NCI-H2171 treated with DMSO at 0.1 percent for 48 hours (cell line): Measurements from ENCODE around the gene C19orf81.
A peak's percentile ranks its signal among the peaks of the same experiment; 100 is the strongest.

ENCODE experiments used
- DNase-seq: peaks from one replicate; lab custom pipeline; 2025; lab: John Stamatoyannopoulos, UW

Gene C19orf81

DNA sequence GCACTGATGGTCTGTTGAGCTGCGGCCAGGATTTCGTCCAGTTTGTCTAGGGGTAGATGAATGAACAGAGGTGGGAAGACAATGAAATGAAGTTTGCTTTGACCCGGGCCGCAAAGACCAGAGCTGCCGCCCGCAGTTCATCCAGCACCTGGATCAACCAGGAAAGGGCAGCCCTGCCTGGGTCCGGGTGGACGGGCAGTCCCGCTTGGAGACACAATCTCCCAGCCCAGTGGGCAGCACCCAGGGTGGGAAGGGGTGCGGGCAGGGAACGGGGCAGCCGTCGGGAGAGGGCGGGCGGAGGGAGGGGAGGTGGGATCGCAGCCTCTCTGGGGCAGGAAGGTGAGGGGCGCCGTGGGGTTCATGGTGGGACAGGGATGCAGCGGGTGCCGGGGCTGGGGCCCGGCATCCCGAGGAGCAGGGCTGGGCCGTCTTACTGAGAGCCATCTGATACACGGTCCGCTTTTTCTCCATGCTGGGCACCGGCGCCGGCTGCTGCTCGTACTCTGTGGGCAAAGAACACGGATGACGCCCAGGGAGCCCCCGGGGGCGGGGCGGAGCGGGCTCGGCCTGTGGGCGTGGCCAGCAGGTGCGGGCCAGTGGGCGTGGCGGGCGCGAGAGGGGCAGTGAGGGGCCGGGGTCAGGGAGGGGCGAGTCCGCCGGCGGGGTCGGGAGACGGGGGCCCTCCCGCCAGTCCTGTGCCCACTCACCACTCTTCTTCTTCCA, 37.2 kb downstream of the C19orf81 start:
- DNase-seq, result no peak

DNA sequence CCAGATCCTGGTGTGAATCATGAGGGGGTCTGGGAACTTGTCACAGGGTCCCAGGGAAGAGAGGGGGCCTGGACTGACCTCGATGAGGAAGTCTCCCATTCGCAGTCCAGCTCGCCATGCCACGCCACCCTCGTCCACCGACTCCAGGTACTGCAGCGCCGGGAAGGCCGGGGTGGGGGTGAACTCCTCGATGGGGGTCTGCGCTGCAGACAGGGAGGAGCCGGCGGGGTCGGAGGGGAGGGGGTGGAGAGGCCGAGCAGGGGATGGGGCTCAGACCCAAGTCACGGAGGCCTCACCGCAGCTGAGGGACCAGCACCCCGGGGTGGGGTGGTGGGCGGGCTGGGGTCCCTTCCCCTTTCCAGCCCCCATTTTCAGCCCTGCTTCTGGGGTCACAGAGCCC, 39.5 kb downstream of the C19orf81 start:
- no peak for DNase-seq

DNA sequence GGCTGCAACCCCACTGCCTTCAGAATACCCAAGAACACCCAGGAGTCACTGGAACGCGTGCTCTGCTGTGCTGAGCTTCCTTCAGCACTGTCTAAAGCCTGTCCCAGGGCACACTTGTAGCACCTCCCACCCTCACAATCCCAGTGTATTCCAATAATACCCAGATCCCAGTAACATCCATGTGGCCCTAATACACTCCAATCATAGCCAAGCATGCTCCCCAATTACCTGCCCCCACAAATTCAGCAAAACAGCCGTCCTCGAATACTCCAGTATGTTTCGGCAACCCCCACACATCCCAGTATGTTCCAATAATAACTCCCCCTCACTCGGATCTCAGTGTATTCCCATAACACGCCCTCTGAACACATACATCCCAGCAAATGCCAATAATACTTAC, 41.2 kb downstream of the C19orf81 start:
- DNase-seq, result no peak

DNA sequence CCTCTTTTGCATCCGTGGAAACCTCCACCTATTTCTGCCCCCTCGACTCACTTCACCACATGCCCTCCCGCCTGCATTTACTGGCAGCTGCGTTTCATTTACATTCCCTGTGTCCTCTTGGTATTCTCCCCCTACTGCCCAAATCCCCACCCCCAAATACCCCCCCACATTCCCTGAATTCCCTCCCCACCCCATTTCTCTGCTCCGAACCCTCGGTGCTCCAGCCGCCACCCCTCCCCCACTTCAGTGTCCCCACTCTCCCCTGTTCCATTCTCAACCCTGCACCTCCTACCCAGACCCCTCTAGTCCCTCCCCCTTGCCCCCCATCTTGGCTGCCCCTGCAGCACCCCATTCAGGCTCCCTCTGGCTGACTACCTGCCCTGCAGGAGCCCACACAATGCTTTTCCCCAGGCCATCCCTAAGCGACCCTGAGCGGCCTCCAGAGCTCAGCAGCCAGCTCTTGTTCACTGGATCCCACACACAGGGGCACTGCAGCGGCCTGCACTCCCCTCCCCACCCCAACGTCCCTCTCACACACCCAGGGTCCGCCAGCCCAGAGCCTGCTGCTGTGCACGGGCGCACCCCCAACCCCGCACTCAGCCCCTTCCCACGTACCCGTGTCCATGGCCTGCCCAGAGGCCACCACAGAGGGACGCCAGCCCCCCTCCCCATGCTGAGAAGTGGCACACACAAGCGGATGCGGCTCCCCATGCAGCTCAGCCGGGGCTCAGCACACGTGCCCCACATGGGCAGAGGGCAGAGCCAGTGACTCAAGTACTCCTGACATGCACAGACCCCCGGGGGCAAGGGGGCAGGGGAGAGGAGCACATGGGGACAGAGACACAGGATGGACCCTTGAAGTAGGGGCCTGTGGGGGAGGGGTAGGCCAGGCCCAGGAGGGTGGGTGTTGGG, 44.1 kb downstream of the C19orf81 start:
- no peak for DNase-seq

DNA sequence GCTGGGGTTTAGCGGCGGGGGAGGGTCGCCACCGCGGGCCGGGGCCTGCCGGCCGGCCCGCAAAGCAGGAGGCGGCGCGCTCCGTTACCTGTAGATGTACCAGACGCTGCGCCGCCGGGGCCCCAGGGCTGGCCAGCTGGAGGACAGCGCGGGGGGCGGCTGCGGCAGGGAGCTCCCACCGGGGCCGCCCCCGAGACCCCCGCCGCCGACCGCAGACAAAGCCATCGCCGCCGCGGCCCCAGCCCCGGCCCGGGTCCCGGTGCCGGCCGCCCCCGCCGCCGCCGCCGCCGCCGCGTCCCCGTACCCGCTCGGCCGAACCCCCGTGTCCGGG, 45.5 kb downstream of the C19orf81 start:
- DNase-seq, result no peak

DNA sequence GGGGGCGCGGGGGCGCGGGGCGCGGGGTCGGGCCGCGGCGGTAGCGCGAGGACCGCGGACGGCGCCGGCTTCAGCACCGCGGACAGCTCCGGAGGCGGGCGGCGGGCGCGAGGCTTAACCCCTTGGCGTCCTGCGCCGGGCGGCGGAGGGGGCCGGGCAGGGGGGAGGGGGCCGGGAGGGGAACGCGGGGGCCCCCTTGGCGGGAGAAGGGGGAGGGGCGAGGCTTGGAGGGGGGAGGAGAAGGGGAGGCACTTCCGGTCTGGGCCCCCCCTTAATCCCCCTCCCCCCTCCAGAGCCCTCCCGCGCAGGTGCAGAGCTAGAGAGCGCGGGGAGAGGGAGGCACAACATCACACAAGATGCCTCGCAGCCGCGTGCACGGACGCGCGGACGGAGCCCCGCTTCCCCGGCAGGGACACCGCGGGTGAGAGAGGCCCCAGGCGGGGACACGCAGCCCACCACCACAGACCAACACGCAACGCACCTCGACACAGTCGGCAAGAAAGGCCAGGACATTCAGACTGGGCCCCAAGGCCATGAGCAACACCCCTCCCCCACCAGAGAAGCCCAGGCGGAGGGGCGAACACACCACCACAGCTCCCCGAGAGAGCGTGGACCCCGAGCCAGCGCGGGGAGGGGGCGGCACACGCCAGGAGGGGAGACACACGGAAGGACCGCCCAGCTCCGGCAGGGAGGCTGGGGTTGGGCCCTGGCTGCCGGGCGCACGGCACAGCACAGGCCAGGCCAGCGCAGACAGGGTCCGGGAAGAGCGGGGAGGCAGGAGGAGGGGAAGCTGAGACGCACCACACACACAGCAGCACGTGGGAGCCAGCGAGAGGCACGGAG, 46.2 kb downstream of the C19orf81 start:
- peak; percentile 83 for DNase-seq

DNA sequence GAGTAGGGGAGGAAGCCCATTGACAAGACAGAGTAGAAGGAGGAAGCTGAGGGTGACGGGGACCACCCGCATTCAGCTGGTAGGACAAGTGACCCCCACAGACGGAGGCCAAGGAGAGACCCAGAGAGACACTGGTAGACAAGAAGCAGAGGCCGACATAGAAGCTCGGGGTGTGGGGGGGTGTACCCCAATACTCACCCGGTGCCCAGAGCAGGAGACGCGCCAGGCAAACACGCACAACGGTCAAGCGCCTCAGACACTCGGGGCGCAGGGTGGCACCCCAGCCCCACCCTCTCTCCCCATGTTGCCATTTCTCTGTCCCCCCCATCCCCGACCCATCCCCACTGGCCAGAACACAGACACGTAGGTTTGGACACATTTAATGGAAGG, 46.8 kb downstream of the C19orf81 start:
- DNase-seq, result no peak

DNA sequence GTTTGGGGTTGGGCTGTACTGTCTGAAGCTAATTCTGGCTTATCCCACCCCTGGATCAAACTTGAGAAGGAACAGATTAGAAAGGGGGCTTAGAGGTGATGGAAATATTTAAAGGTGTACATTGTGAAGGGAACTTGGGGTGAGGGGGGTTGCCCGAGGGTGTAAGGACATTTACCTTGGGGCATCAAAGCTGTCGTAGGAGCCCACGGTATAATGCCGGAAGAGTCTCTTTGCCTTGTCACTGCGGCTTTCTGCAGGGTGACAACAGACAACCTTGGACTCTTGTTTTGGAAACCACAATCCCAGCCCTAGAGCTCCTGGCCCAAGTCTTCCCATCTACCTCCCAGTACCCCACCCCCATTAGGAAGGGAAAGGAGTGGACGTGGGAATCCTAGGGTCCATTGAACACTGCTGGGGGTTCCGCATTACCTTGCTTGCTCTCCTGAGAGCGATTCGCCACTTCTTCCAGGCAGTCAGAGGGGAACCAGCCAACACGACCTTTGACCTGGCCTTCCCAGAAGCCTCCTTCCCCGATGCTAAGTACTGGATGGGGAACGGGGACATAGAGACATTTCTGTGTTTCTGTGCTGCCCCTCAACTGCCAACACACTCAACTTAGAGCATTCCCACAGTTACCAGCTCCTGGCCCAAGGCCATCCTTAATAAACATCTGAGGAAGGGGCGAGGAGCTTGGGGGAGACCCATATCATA, 48.3 kb downstream of the C19orf81 start:
- no peak for DNase-seq

DNA sequence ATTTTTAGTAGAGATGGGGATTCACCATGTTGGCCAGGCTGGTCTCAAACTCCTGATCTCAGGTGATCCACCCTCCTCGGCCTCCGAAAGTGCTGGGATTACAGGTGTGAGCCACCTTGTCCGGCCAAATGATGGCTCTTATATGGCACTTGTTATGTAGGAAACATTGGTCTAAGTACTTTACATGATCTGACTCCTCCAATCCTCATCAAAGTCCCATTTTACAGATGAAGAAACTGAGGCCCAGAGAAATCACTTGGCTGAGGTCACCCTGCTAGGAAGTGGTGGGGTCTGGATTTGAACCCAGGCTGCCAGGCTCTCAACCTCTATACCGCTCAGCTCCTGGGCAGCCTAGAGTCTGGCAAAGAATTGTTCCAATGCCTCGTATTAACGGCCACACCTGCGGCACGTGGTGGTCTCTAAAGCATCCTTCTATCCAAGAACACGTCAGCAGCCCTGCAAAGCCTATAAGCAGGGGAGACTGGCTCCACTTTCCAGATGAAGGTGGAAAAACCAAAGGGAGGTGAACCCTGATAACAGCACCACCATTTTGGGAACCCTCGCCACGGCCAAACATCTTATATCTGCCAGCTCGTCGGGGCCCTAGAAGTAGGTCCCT, 52.2 kb downstream of the C19orf81 start:
- no peak for DNase-seq

DNA sequence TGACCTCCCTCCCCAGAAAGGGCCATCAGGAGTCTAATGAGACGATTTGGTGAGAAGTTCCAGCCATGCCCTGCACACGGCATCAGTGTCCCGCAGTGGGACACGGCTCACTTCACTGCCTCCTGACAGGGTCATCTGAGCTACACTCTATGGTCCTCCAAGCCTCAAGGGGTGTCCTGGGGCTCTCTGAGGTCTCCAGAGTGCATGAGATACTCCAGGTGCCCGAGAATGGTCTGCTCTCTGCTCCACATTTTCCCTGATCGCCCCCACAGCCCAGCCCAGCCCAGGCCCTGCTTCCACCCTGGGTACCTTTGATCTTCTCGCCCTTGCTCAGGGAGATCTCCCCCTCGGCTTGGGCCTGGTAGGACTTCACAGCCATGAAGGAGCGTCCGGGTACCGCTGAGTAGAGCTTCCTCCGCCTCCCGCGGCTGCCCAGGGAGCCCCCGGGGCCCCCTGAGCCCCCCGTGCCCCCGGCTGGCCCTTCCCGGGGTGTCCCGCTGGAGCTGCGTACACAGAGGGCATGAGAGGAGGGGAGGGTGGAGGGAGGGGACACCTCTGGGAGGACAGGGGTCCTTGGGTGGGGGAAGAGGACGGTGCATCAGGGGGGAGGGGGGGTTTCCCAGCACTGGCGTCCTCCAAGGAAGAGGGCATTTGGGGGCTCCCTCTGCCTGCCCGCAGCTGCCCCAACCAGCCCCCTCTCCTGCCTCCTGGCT, 53.1 kb downstream of the C19orf81 start:
- DNase-seq, result no peak

DNA sequence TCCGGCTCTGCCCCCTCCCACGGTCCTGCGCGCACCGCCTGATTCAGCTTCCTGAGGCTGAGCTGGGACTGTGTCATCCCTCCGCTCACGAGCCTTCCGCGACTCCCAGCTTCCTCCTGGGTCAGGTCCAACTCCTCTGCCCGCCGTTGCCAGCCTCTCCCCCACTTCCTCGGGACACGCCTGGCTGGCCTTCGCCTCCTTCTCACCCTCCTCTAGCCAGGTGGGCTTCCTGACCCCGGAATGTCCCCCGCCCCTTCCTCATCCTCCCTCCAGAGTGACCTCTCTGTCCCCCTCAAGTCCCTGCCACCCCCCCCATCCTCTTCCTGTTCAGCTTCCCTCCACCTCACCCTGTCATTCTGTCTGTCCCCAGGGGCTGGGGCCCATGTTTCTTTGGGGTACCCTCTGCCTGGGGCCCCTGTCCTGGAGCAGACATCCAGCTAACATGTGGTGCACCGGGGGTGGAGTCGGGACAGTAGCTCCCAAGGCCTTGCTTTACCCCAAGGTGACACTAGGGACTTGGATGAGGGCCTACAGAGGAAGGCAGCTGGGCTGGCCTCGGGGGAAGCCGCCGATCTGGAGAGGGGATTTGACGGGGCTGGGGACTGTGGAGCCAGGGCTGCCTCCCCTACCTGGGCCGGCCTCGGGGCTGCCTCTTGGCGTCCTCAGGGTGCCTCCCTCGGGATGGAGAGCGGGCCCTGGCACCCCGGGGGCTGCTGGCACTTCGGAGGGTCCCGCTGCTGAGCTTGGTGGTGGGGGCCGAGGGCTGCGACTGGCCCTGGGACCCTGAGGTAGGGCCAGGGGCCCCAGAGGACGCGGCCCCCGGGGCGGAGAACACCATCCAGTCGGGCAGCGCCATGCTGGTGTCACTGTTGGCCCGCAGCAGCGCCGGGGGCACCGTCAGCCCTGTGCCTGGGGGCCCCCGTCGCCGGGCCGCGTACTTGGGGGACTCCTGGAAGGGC, 53.9 kb downstream of the C19orf81 start:
- peak; percentile 16 for DNase-seq

DNA sequence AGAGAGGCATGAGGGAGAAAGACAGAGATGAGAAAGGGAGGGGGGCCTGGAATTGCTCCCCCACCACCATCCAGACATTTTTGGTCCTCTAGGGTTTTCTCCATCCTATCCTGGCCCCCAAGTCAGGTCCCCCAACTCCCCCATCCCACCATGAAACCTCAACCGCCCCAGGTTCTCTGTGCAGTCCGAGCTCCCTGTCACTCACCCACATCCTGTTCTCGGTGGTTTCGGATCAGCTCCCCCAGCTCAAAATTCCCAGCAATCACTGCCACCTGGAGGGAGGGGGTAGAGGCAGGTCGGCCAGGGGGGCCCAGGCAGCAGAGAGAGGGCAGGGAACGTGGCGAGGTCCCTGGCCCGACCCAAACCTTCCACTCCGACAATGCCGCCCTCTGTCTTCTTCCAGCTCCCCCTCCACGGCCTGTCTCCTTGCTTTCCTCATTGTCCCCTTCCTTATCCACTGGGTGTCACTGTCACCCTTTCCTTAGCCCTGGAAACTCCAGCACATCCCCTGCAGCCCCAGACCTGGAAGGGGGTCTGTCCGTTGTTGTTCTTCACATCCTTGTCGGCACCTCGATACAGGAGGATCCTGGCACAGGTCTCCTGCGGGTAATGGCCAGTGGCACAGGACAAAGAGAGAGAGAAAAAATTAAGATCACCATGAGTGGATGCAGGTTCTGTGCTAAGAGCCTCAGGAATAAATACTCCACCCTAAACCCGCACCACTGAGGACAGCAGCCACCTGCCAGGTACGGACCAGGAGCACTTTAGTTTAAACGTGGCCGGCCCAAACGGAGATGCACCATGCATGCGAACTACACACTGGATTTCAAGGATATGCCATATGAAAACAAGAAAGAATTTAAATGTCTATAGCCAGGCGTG, 54.9 kb downstream of the C19orf81 start:
- peak; percentile 68 for DNase-seq

DNA sequence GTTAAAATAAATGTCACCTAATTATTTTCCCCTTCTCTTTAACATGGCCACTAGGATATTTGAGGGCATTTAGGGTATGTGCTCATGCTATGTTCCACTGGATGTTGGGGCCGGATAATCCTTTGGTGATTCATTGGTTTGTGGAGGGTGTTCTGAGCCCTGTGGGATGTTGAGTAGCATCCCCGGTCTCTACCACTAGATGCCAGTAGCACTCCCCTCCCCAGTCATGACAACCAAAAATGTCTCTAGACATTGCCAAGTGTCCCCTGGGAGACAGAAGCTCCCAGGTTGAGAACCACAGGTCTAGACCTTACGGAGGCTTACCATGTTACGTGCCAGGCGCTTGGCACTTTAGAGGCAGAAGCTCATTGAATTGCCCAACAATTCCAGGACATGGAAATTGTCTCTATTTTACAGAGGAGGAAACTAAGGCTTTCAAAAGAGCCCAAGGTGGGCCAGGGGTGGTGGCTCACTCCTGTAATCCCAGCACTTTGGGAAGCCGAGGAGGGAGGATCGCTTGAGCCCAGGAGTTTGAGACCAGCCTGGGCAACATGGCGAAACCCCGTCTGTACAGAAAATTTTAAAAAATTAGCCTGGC, 56.3 kb downstream of the C19orf81 start:
- peak; percentile 65 for DNase-seq

DNA sequence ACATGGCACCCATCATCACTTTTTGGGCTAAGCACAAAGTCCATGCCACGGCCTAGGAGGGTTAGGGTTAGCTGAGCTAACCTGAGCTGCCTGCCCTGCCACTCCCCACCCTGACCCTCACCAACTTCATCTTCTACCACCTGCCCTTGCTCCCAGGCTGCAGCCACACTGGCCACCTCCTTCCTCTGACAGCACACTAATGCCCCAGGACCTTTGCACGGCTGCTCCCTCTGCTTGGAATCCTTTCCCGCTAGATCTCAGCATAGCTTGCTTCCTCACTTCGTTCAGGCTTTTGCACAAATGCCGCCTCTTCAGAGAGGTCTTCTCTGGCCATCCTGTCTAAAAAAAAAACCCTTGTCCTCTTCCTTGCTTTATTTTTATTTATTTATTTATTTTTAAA, 57.1 kb downstream of the C19orf81 start:
- DNase-seq, result no peak

DNA sequence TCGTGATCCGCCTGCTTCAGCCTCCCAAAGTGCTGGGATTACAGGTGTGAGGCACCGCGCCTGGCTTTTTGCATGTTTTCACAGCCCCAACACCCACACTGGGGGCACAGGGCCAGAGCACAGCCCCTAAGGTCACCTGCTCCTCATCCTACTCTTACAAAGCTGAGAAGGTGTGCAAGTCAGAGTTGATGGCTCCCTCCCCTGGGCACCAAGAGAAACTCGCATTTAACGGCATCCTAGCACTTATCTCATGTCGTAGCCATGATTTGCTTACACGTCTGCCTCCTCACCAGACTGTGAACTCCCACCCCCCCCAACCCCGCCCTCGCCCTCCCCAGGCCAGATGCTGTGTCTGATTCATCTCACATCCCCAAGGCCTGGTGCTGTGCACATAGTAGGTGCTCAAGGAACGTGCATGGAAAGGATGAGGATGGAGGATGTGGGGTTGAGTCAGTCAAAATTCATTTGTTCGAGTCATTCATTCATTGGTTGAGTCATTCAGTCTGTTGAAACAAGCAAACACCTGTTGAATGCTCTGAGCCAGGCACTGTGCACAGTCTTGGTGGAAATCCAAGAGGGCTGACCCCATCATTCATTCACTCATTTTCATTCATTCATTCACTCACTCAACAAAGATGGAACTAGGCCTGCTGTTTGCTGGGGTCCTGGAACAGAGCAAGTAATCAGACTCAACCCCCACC, 59.1 kb downstream of the C19orf81 start:
- DNase-seq, result no peak
